CD14-positive monocyte (primary cell): Measurements from ENCODE around the gene MYH9. TPM values are rescaled to one million over a fixed set of nuclear protein-coding genes. Genes with fewer than 3 reads are reported as not detected.

Source experiments
- DNase-seq, 3 donors: peaks; one replicate each; pipeline ENCODE4 v3.0.0-alpha.2; 2011 to 2022
- H2AFZ ChIP-seq: 2 replicates; pipeline ENCODE4 v1.6.0; 2012; ENCODE audit warnings: mild to moderate bottlenecking, low read depth, low read length, inconsistent platforms; ENCODE audit not compliant: insufficient read depth, poor library complexity, severe bottlenecking
- H3K27ac ChIP-seq, 2 donors: 1 replicate in 1 of 2; 2 replicates in 1 of 2; pipeline ENCODE4 v1.5.1; 2012 to 2013; ENCODE audit warnings: low read length in 2 of 2, control low read depth in 1 of 2, inconsistent platforms in 1 of 2, low read depth in 1 of 2, mild to moderate bottlenecking in 1 of 2
- H3K27me3 ChIP-seq, 2 donors: one replicate each; pipeline versions ENCODE4 v1.6.0 to v1.6.1; 2011 to 2013; ENCODE audit warnings: low read length in 2 of 2; ENCODE audit not compliant: control insufficient read depth in 2 of 2, insufficient read depth in 2 of 2
- H3K36me3 ChIP-seq, 2 donors: replicated peaks in 1 of 2; 1 replicate in 1 of 2; 2 replicates in 1 of 2; pipeline versions ENCODE4 v1.5.1 to v1.6.1; 2012 to 2013; ENCODE audit warnings: low read length in 2 of 2, control low read depth in 1 of 2, inconsistent platforms in 1 of 2, mild to moderate bottlenecking in 1 of 2; ENCODE audit not compliant: insufficient read depth in 2 of 2, control insufficient read depth in 1 of 2
- H3K4me1 ChIP-seq, 2 donors: 1 replicate in 1 of 2; 2 replicates in 1 of 2; pipeline versions ENCODE4 v1.5.1 to v1.6.1; 2012 to 2013; ENCODE audit warnings: low read length in 2 of 2, control low read depth in 1 of 2, inconsistent platforms in 1 of 2, mild to moderate bottlenecking in 1 of 2, moderate library complexity in 1 of 2; ENCODE audit not compliant: insufficient read depth in 2 of 2, control insufficient read depth in 1 of 2
- H3K4me2 ChIP-seq: replicated peaks from 2 replicates; pipeline ENCODE3; 2012; ENCODE audit warnings: low read length, moderate library complexity, mild to moderate bottlenecking; ENCODE audit not compliant: poor library complexity, severe bottlenecking; ENCODE audit errors: extremely low read depth
- H3K4me3 ChIP-seq, 3 experiments: fragments of 200-600 bp in 1 of 3; sonication (generic) in 1 of 3; replicated peaks in 1 of 3; 1 replicate in 2 of 3; 2 replicates in 1 of 3; pipeline ENCODE4 v1.5.1; 2011 to 2013; ENCODE audit warnings: low read length in 3 of 3, mild to moderate bottlenecking in 3 of 3, control low read depth in 2 of 3, low read depth in 2 of 3, inconsistent platforms in 1 of 3, moderate library complexity in 1 of 3
- H3K79me2 ChIP-seq: 2 replicates; pipeline ENCODE4 v1.6.0; 2012; ENCODE audit warnings: mild to moderate bottlenecking, control low read depth, inconsistent platforms, low read length, moderate library complexity; ENCODE audit not compliant: insufficient read depth
- H3K9ac ChIP-seq: 2 replicates; pipeline ENCODE4 v1.6.0; 2017; ENCODE audit warnings: low read length, mild to moderate bottlenecking; ENCODE audit not compliant: insufficient read depth, poor library complexity, severe bottlenecking
- H3K9me3 ChIP-seq, 2 donors: replicated peaks in 1 of 2; 1 replicate in 1 of 2; 2 replicates in 1 of 2; pipeline versions ENCODE4 v1.5.1 to v1.6.1; 2012 to 2013; ENCODE audit warnings: low read length in 2 of 2, control low read depth in 1 of 2; ENCODE audit not compliant: control insufficient read depth in 1 of 2, insufficient read depth in 1 of 2
- H4K20me1 ChIP-seq: 2 replicates; pipeline ENCODE4 v1.6.0; 2012; ENCODE audit warnings: mild to moderate bottlenecking, low read length, control low read depth, moderate library complexity; ENCODE audit not compliant: insufficient read depth
- H3K27ac Mint-ChIP-seq, 7 donors: one replicate each; pipeline ENCODE4 v1.8.0; 2020; ENCODE audit warnings: mild to moderate bottlenecking in 7 of 7, mixed read lengths in 7 of 7, moderate library complexity in 6 of 7, inconsistent platforms in 2 of 7
- H3K27me3 Mint-ChIP-seq, 3 donors: one replicate each; pipeline ENCODE4 v1.8.0; 2021 to 2022; ENCODE audit warnings: low read depth in 3 of 3, mild to moderate bottlenecking in 3 of 3, mixed read lengths in 3 of 3, moderate library complexity in 3 of 3, inconsistent platforms in 1 of 3
- H3K36me3 Mint-ChIP-seq, 2 donors: one replicate each; pipeline ENCODE4 v1.8.0; 2020; ENCODE audit warnings: mixed read lengths in 2 of 2, inconsistent platforms in 1 of 2, mild to moderate bottlenecking in 1 of 2
- H3K4me1 Mint-ChIP-seq: one replicate; pipeline ENCODE4 v1.8.0; 2020; ENCODE audit warnings: mild to moderate bottlenecking, mixed read lengths
- H3K4me3 Mint-ChIP-seq, 2 donors: one replicate each; pipeline ENCODE4 v1.8.0; 2020; ENCODE audit warnings: mild to moderate bottlenecking in 2 of 2, mixed read lengths in 2 of 2, moderate library complexity in 1 of 2
- H3K9me3 Mint-ChIP-seq, 7 donors: one replicate each; pipeline ENCODE4 v1.8.0; 2020 to 2022; ENCODE audit warnings: mixed read lengths in 7 of 7, mild to moderate bottlenecking in 6 of 7, moderate library complexity in 6 of 7, inconsistent platforms in 2 of 7
- WGBS: methylation state at CpG from one replicate; pipeline ENCODE4 v1.1.5; 2013; ENCODE audit warnings: missing lambda C conversion rate; ENCODE audit not compliant: insufficient coverage; 5-methylcytosine and 5-hydroxymethylcytosine counted together
- intact Hi-C, 2 donors: fragments of 100-400 bp; cut with micrococcal nuclease; formaldehyde crosslinking; loops; one replicate each; pipeline versions ENCODE4 v1.15.0 to v1.15.1; 2023
- polyA plus RNA-seq, 3 donors: library from polyadenylated mRNA; depleted of rRNA in 1 of 3; unstranded in 2 of 3; stranded (reverse) in 1 of 3; fragments of 300-500 nt in 2 of 3; fragments of >200 nt in 1 of 3; fragmentation: Illumina TruSeq in 2 of 3; gene quantifications; 1 replicate in 2 of 3; 2 replicates in 1 of 3; pipeline ENCODE4 v1.2.3, GENCODE V29; 2012 to 2021
- TF ChIP-seq, protein P1 (sequence below): fragments of 200-600 bp; IDR thresholded peaks from one replicate; pipeline ENCODE4 v1.8.0; 2022; ENCODE audit warnings: antibody characterized with exemption, mild to moderate bottlenecking

Gene MYH9
- polyA plus RNA-seq, 3 donors: 35.6 to 163 (median 79.5) TPM

DNA sequence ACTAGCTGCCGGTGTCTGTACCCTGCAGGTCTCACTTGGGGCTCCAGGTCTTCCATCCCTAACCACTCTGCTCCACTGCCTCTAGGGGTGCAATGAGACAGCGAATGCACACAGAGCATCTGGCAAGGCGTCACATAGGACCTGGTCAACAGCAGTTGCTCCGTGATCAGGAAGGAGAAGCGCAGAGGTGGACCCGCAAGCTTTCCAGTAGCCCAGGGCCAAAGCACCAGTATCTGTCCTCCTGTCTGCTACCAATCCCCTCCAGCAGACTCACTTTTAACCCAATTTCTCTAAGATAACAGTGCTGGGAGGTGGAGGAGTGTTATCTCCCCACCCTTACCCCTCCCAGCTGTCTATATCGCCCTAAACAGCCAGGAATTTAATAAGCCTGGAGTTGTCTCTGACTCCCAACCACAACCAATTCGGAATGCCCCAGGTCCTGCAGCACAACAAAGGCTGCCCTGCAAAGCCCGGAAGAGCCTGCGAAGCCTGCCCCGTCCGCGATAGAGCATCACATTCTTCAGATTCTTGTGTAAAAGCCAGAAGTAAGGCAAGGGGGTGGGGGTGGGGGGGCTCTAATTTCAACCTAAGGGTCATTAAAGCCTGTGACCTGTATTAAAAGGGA is 19.3 kb downstream of the MYH9 start:
- 87% methylated on average over 6 of the region's 13 CpGs for WGBS
- no peaks in the 10 kb centered on the region for H3K9me3 ChIP-seq
- no peaks in the 10 kb centered on the region for H3K9me3 Mint-ChIP-seq
- H3K36me3 ChIP-seq: peaks cover 16 to 35% of the 10 kb centered on the region in 2 donors
- H2AFZ ChIP-seq: no peak overlapping the region
- H3K4me3 ChIP-seq: no peak overlapping the region
- peak overlapping the region; percentile 20 to 93 (median 86) for H3K27ac Mint-ChIP-seq
- peaks cover 42 to 61% of the 10 kb centered on the region in 2 donors for H3K36me3 Mint-ChIP-seq
- H3K4me1 ChIP-seq: peaks cover 95 to 100% of the 10 kb centered on the region in 2 donors
- H4K20me1 ChIP-seq: peaks cover 100% of the 10 kb centered on the region
- H3K4me3 Mint-ChIP-seq: no peak overlapping the region
- no peaks in the 10 kb centered on the region for H3K27me3 ChIP-seq
- TF ChIP-seq, protein P1, sequence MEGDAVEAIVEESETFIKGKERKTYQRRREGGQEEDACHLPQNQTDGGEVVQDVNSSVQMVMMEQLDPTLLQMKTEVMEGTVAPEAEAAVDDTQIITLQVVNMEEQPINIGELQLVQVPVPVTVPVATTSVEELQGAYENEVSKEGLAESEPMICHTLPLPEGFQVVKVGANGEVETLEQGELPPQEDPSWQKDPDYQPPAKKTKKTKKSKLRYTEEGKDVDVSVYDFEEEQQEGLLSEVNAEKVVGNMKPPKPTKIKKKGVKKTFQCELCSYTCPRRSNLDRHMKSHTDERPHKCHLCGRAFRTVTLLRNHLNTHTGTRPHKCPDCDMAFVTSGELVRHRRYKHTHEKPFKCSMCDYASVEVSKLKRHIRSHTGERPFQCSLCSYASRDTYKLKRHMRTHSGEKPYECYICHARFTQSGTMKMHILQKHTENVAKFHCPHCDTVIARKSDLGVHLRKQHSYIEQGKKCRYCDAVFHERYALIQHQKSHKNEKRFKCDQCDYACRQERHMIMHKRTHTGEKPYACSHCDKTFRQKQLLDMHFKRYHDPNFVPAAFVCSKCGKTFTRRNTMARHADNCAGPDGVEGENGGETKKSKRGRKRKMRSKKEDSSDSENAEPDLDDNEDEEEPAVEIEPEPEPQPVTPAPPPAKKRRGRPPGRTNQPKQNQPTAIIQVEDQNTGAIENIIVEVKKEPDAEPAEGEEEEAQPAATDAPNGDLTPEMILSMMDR: peak; percentile 15
- intact Hi-C loops: no loop called here
- H3K4me2 ChIP-seq: no peak overlapping the region
- peak in 1 of 3 donors; percentile 44 for DNase-seq
- peaks cover 100% of the 10 kb centered on the region for H3K79me2 ChIP-seq
- peaks cover 0 to 2% (median 1%) of the 10 kb centered on the region in 3 donors for H3K27me3 Mint-ChIP-seq
- H3K9ac ChIP-seq: no peak overlapping the region
- H3K4me1 Mint-ChIP-seq: peaks cover 97% of the 10 kb centered on the region
- peak overlapping the region in 1 of 2 donors; percentile 95 for H3K27ac ChIP-seq

DNA sequence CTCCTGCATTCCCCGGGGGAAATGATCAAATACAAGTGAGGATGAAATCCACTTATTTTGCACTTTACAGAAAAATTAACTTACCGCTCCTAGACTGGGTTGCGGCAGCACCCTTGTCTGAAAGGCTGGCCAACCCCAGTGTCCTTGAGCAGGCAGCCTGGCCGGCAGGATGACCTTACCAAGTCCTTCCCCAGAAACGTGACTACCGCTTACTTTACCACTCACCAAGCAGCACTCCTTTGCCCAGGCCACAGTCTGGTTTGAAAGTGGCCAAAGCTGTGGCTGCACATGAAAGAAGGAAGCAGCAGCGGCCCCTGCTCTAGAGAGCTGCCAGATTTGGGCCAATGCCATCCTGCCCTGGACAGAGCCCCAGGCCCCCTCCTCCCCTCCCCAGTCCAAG is 20.3 kb downstream of the MYH9 start:
- Histone ChIP-seq H4K20me1 (peaks cover 100% of the 10 kb centered on the region), H3K4me2 (no peak overlapping the region), H3K4me1 (peaks cover 87 to 98% of the 10 kb centered on the region in 2 donors), H3K36me3 (peaks cover 16 to 42% of the 10 kb centered on the region in 2 donors), H3K27me3 (no peaks in the 10 kb centered on the region), H3K4me3 (no peak overlapping the region), H3K9ac (no peak overlapping the region), H3K9me3 (no peaks in the 10 kb centered on the region), H2AFZ (no peak overlapping the region), H3K27ac (peak overlapping the region; percentile 24 to 95), H3K79me2 (peaks cover 100% of the 10 kb centered on the region)
- peaks cover 0 to 2% (median 1%) of the 10 kb centered on the region in 3 donors for H3K27me3 Mint-ChIP-seq
- H3K9me3 Mint-ChIP-seq: no peaks in the 10 kb centered on the region
- 65% methylated on average over 6 of the region's 7 CpGs for WGBS
- no peak for DNase-seq
- peaks cover 97% of the 10 kb centered on the region for H3K4me1 Mint-ChIP-seq
- intact Hi-C loops: no loop called here
- TF ChIP-seq, protein P1: no peak
- H3K4me3 Mint-ChIP-seq: no peak overlapping the region
- H3K27ac Mint-ChIP-seq: peak overlapping the region; percentile 68 to 93 (median 89)
- H3K36me3 Mint-ChIP-seq: peaks cover 48 to 67% of the 10 kb centered on the region in 2 donors
